OCI-LY3 (cell line): ENCODE measurements around the gene ANKS4B.
A peak's percentile ranks its signal among the peaks of the same experiment; 100 is the strongest.

Source experiments
- H2AFZ ChIP-seq: fragments of 200-600, 300-600 bp; shearing (Covaris generic); 2 replicates; pipeline ENCODE4 v1.6.0; 2014; ENCODE audit warnings: antibody characterized with exemption, low read depth, low read length
- H3K27ac ChIP-seq: fragments of 200-600, 300-600 bp; sonication (generic); 2 replicates; pipeline ENCODE4 v1.5.1; 2014; ENCODE audit warnings: mild to moderate bottlenecking, low read length, moderate library complexity, mixed read lengths
- H3K27me3 ChIP-seq: fragments of 200-600, 300-600 bp; sonication (generic); 2 replicates; pipeline ENCODE4 v1.6.1; 2014; ENCODE audit warnings: low read depth, low read length, mixed read lengths
- H3K36me3 ChIP-seq: fragments of 200-600, 300-600 bp; sonication (generic); replicated peaks from 2 replicates; pipeline ENCODE3; 2014; ENCODE audit warnings: low read depth, low read length, mixed read lengths
- H3K4me1 ChIP-seq: fragments of 300-600, 200-600 bp; sonication (generic); 2 replicates; pipeline ENCODE4 v1.6.1; 2014; ENCODE audit warnings: low read length, mixed read lengths
- H3K4me2 ChIP-seq: fragments of 200-600, 300-600 bp; sonication (generic); 2 replicates; pipeline ENCODE4 v1.6.1; 2014; ENCODE audit warnings: low read length, mixed read lengths
- H3K4me3 ChIP-seq: fragments of 300-600, 200-600 bp; sonication (generic); 2 replicates; pipeline ENCODE4 v1.5.1; 2014; ENCODE audit warnings: antibody characterized with exemption, mild to moderate bottlenecking, low read length, moderate library complexity
- H3K79me2 ChIP-seq: fragments of 300-600, 200-600 bp; shearing (Covaris generic); 2 replicates; pipeline ENCODE4 v1.6.1; 2014; ENCODE audit warnings: mild to moderate bottlenecking, low read length, mixed read lengths
- H3K9ac ChIP-seq: fragments of 300-600, 200-600 bp; shearing (Covaris generic); 2 replicates; pipeline ENCODE4 v1.6.0; 2014; ENCODE audit warnings: mild to moderate bottlenecking, low read length, moderate library complexity
- H3K9me3 ChIP-seq: fragments of 200-600, 300-600 bp; shearing (Covaris generic); 2 replicates; pipeline ENCODE4 v1.6.1; 2014; ENCODE audit warnings: low read length, mixed read lengths; ENCODE audit not compliant: insufficient read depth
- H4K20me1 ChIP-seq: fragments of 200-600, 300-600 bp; sonication (generic); 2 replicates; pipeline ENCODE4 v1.6.1; 2016; ENCODE audit warnings: low read length, mixed read lengths; ENCODE audit not compliant: insufficient read depth
- CTCF ChIP-seq: fragments of 200-600, 300-600 bp; sonication (generic); IDR thresholded peaks from 2 replicates; pipeline ENCODE4 v1.5.1; 2014; ENCODE audit warnings: antibody characterized with exemption, low read length, low read depth
- EZH2phosphoT487 ChIP-seq: fragments of 200-600 bp; shearing (Covaris generic); IDR thresholded peaks from 2 replicates; pipeline ENCODE4 v1.6.1; 2018; ENCODE audit warnings: antibody characterized with exemption, mixed run types, low read depth

Gene ANKS4B

GRCh38 chr16:21262779-21263639, 29.5 kb downstream of the ANKS4B start:
- Histone ChIP-seq H3K4me3 (no peak overlapping the region), H3K36me3 (no peaks in the 10 kb centered on the region)

GRCh38 chr16:21263640-21264570, 30.4 kb downstream of the ANKS4B start:
- no peaks in the 10 kb centered on the region for H3K9me3 ChIP-seq
- no peak overlapping the region for H3K27ac ChIP-seq
- H3K36me3 ChIP-seq: no peaks in the 10 kb centered on the region
- H2AFZ ChIP-seq: no peak overlapping the region
- no peaks in the 10 kb centered on the region for H3K79me2 ChIP-seq
- H3K4me2 ChIP-seq: peak overlapping the region; percentile 13; the same call in 1 of the 2 replicates
- no peak overlapping the region for H3K4me3 ChIP-seq
- peaks cover 9% of the 10 kb centered on the region for H3K4me1 ChIP-seq
- no peaks in the 10 kb centered on the region for H3K27me3 ChIP-seq
- TF ChIP-seq CTCF (no peak), EZH2phosphoT487 (no peak)
- no peak overlapping the region for H3K9ac ChIP-seq
- H4K20me1 ChIP-seq: no peaks in the 10 kb centered on the region

More at GRCh38 chr16:21262779-21263639, 29.5 kb downstream of the ANKS4B start:
- Histone ChIP-seq H2AFZ (no peak overlapping the region), H4K20me1 (no peaks in the 10 kb centered on the region), H3K79me2 (no peaks in the 10 kb centered on the region), H3K9me3 (no peaks in the 10 kb centered on the region), H3K27me3 (no peaks in the 10 kb centered on the region), H3K4me1 (peaks cover 9% of the 10 kb centered on the region), H3K27ac (no peak overlapping the region), H3K9ac (no peak overlapping the region), H3K4me2 (0 out of 2 replicates have a peak overlapping the region, but pooled peaks have one; percentile 13)
- TF ChIP-seq EZH2phosphoT487 (no peak), CTCF (no peak)

- no peaks in the 10 kb centered on the region for H3K79me2 ChIP-seq
- H3K4me1 ChIP-seq: peaks cover 9% of the 10 kb centered on the region
- no peaks in the 10 kb centered on the region for H4K20me1 ChIP-seq
- H3K27ac ChIP-seq: no peak overlapping the region
- H3K27me3 ChIP-seq: no peaks in the 10 kb centered on the region
- TF ChIP-seq EZH2phosphoT487: no peak
- TF ChIP-seq CTCF: no peak
- no peak overlapping the region for H3K4me2 ChIP-seq
- H3K36me3 ChIP-seq: no peaks in the 10 kb centered on the region
- no peak overlapping the region for H3K4me3 ChIP-seq
- no peaks in the 10 kb centered on the region for H3K9me3 ChIP-seq
- no peak overlapping the region for H2AFZ ChIP-seq
- H3K9ac ChIP-seq: no peak overlapping the region
Observed at GRCh38 chr16:21264571-21265036, 31.1 kb downstream of the ANKS4B start.
